ENCODE results near the gene TNS1.

DNA sequence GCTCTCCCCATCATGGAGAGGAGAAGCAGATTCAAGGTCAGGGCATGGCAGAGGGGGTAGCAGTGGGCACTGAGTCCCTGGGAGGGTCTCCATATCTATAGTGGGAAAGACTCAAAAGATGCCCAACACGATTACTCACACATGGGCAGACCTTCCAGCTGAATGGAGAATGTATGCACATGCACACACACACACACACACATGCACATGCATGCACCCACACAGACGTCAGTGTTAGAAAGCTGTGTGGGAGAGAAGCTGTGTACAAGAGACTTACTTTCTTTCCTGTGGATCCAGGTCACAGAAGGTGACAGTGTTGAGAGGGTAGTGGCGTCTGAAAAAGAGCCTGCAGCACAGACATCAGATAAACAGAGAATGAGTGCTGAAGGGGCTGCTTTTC lies 194.5 kb downstream of the TNS1 start:
- TF ChIP-seq, protein P1, sequence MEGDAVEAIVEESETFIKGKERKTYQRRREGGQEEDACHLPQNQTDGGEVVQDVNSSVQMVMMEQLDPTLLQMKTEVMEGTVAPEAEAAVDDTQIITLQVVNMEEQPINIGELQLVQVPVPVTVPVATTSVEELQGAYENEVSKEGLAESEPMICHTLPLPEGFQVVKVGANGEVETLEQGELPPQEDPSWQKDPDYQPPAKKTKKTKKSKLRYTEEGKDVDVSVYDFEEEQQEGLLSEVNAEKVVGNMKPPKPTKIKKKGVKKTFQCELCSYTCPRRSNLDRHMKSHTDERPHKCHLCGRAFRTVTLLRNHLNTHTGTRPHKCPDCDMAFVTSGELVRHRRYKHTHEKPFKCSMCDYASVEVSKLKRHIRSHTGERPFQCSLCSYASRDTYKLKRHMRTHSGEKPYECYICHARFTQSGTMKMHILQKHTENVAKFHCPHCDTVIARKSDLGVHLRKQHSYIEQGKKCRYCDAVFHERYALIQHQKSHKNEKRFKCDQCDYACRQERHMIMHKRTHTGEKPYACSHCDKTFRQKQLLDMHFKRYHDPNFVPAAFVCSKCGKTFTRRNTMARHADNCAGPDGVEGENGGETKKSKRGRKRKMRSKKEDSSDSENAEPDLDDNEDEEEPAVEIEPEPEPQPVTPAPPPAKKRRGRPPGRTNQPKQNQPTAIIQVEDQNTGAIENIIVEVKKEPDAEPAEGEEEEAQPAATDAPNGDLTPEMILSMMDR (IDR thresholded peaks at IDR 0.05; ENCODE audit: insufficient read depth, low read length): no peak
- TF ChIP-seq, protein P2, sequence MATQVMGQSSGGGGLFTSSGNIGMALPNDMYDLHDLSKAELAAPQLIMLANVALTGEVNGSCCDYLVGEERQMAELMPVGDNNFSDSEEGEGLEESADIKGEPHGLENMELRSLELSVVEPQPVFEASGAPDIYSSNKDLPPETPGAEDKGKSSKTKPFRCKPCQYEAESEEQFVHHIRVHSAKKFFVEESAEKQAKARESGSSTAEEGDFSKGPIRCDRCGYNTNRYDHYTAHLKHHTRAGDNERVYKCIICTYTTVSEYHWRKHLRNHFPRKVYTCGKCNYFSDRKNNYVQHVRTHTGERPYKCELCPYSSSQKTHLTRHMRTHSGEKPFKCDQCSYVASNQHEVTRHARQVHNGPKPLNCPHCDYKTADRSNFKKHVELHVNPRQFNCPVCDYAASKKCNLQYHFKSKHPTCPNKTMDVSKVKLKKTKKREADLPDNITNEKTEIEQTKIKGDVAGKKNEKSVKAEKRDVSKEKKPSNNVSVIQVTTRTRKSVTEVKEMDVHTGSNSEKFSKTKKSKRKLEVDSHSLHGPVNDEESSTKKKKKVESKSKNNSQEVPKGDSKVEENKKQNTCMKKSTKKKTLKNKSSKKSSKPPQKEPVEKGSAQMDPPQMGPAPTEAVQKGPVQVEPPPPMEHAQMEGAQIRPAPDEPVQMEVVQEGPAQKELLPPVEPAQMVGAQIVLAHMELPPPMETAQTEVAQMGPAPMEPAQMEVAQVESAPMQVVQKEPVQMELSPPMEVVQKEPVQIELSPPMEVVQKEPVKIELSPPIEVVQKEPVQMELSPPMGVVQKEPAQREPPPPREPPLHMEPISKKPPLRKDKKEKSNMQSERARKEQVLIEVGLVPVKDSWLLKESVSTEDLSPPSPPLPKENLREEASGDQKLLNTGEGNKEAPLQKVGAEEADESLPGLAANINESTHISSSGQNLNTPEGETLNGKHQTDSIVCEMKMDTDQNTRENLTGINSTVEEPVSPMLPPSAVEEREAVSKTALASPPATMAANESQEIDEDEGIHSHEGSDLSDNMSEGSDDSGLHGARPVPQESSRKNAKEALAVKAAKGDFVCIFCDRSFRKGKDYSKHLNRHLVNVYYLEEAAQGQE (IDR thresholded peaks at IDR 0.05; ENCODE audit: insufficient replicate concordance, low read depth): no peak
- no peak for TF ChIP-seq POLR2AphosphoS5 (IDR thresholded peaks at IDR 0.05; ENCODE audit: low read depth)
- TF ChIP-seq SPI1 (IDR thresholded peaks at IDR 0.05; ENCODE audit: borderline replicate concordance, low read depth): no peak
